ENCODE measurements around the gene SYNE2.
A peak's percentile ranks its signal among the peaks of the same experiment; 100 is the strongest.
"Not testable (repeated sequence)": the region's sequence is repeated elsewhere in the genome, so short reads cannot be mapped to it uniquely, and the experiment has no call there.

Gene SYNE2

GRCh38 chr14:64200170-64200569 lies 347.4 kb downstream of the SYNE2 start:
- no peak for DNase-seq

GRCh38 chr14:64201296-64201695 lies 348.5 kb downstream of the SYNE2 start:
- DNase-seq: no peak

GRCh38 chr14:64201921-64202545 lies 349.2 kb downstream of the SYNE2 start:
- DNase-seq: no peak

- peak; percentile 4 for DNase-seq
Observed at GRCh38 chr14:64202716-64203115, 349.9 kb downstream of the SYNE2 start.

- no peak for DNase-seq
Observed at GRCh38 chr14:64203366-64204006, 350.7 kb downstream of the SYNE2 start.

- no peak for DNase-seq
Observed at GRCh38 chr14:64208261-64208660, 355.5 kb downstream of the SYNE2 start.

GRCh38 chr14:64208981-64209380 lies 356.2 kb downstream of the SYNE2 start:
- no peak for DNase-seq

- DNase-seq: no peak
Observed at GRCh38 chr14:64209444-64210131, 356.8 kb downstream of the SYNE2 start.

GRCh38 chr14:64210216-64210615 lies 357.4 kb downstream of the SYNE2 start:
- DNase-seq: no peak

- DNase-seq: not testable (repeated sequence)
Observed at GRCh38 chr14:64210912-64211311, 358.1 kb downstream of the SYNE2 start.

- DNase-seq: no peak
Observed at GRCh38 chr14:64212666-64213065, 359.9 kb downstream of the SYNE2 start.

GRCh38 chr14:64213086-64213485 lies 360.3 kb downstream of the SYNE2 start:
- DNase-seq: no peak

GRCh38 chr14:64213853-64214570 lies 361.2 kb downstream of the SYNE2 start:
- DNase-seq: no peak

- no peak for DNase-seq
Observed at GRCh38 chr14:64215274-64215673, 362.5 kb downstream of the SYNE2 start.

GRCh38 chr14:64215978-64216377 lies 363.2 kb downstream of the SYNE2 start:
- DNase-seq: no peak

GRCh38 chr14:64217308-64217707 lies 364.5 kb downstream of the SYNE2 start:
- DNase-seq: no peak

- DNase-seq: no peak
Observed at GRCh38 chr14:64217834-64218233, 365.0 kb downstream of the SYNE2 start.

GRCh38 chr14:64218344-64219240 lies 365.8 kb downstream of the SYNE2 start:
- DNase-seq: no peak

- DNase-seq: no peak
Observed at GRCh38 chr14:64220056-64220455, 367.3 kb downstream of the SYNE2 start.

GRCh38 chr14:64220466-64220865 lies 367.7 kb downstream of the SYNE2 start:
- no peak for DNase-seq

GRCh38 chr14:64221391-64222003 lies 368.7 kb downstream of the SYNE2 start:
- no peak for DNase-seq

GRCh38 chr14:64225151-64225757 lies 372.4 kb downstream of the SYNE2 start:
- DNase-seq: no peak

Measured in NCI-H82 (cell line).